CD4-positive, alpha-beta T cell (primary cell): ENCODE measurements around the gene ZNF30. TPM values are rescaled to one million over a fixed set of nuclear protein-coding genes. Genes with fewer than 3 reads are reported as not detected.
A peak's percentile ranks its signal among the peaks of the same experiment; 100 is the strongest.

ENCODE experiments used
- ATAC-seq: fragments of 200-7000 bp; cut with Tn5 transposase; one replicate; pipeline ENCODE4 v1.10.0; 2022; ENCODE audit warnings: mild to moderate bottlenecking; ENCODE audit not compliant: poor library complexity
- CTCF ChIA-PET: fragments of 350-600 bp; sonication (Branson Sonifier 250); formaldehyde crosslinking; loops from one replicate; lab custom pipeline; 2021; ENCODE audit warnings: antibody characterized with exemption, inconsistent platforms; lab: Charles Lee
- POLR2A ChIA-PET: fragments of 350-600 bp; sonication (Branson Sonifier 250); formaldehyde crosslinking; loops from one replicate; lab custom pipeline; 2021; ENCODE audit warnings: antibody characterized with exemption, inconsistent platforms; lab: Charles Lee
- DNase-seq, 14 experiments: peaks; one replicate each; pipeline ENCODE4 v3.0.0-alpha.2; 2013 to 2020; ENCODE audit warnings: mixed read lengths in 2 of 14
- H3K27ac ChIP-seq, 2 donors: one replicate each; pipeline versions ENCODE4 v1.5.1 to v1.7.0; 2013; ENCODE audit warnings: low read length in 2 of 2, low read depth in 1 of 2, mild to moderate bottlenecking in 1 of 2
- H3K27me3 ChIP-seq, 2 experiments: 1 replicate in 1 of 2; 2 replicates in 1 of 2; pipeline versions ENCODE4 v1.6.1 to v1.7.0; 2013; ENCODE audit warnings: low read length in 2 of 2, control low read depth in 1 of 2, mild to moderate bottlenecking in 1 of 2, moderate library complexity in 1 of 2; ENCODE audit not compliant: insufficient read depth in 2 of 2, control insufficient read depth in 1 of 2
- H3K36me3 ChIP-seq: one replicate; pipeline ENCODE4 v1.6.1; 2013; ENCODE audit warnings: low read length, control low read depth; ENCODE audit not compliant: insufficient read depth
- H3K4me1 ChIP-seq: one replicate; pipeline ENCODE4 v1.6.1; 2013; ENCODE audit warnings: low read length, control low read depth; ENCODE audit not compliant: insufficient read depth
- H3K4me3 ChIP-seq: one replicate; pipeline ENCODE4 v1.5.1; 2013; ENCODE audit warnings: mild to moderate bottlenecking, low read length, moderate library complexity
- H3K9me3 ChIP-seq, 2 experiments: 1 replicate in 1 of 2; 2 replicates in 1 of 2; pipeline versions ENCODE4 v1.6.1 to v1.7.0; 2013; ENCODE audit warnings: low read length in 2 of 2, mild to moderate bottlenecking in 2 of 2, control low read depth in 1 of 2, moderate library complexity in 1 of 2; ENCODE audit not compliant: control insufficient read depth in 1 of 2, insufficient read depth in 1 of 2
- H3K27ac Mint-ChIP-seq: one replicate; pipeline ENCODE4 v1.8.0; 2020; ENCODE audit warnings: mixed read lengths
- H3K27me3 Mint-ChIP-seq: one replicate; pipeline ENCODE4 v1.8.0; 2021; ENCODE audit warnings: mixed read lengths
- H3K36me3 Mint-ChIP-seq: one replicate; pipeline ENCODE4 v1.8.0; 2021; ENCODE audit warnings: low read depth, mixed read lengths
- H3K4me1 Mint-ChIP-seq: one replicate; pipeline ENCODE4 v1.8.0; 2021; ENCODE audit warnings: low read depth, mixed read lengths
- H3K4me3 Mint-ChIP-seq: one replicate; pipeline ENCODE4 v1.8.0; 2020; ENCODE audit warnings: mild to moderate bottlenecking, mixed read lengths
- H3K9me3 Mint-ChIP-seq: one replicate; pipeline ENCODE4 v1.8.0; 2020; ENCODE audit warnings: mixed read lengths
- intact Hi-C, 2 experiments: fragments of 100-400 bp; cut with DNase I in 1 of 2; cut with micrococcal nuclease in 1 of 2; formaldehyde crosslinking; loops; one replicate each; pipeline versions ENCODE4 v1.15.1 to v1.9.0; 2023 to 2025; cut with DNase I, micrococcal nuclease
- polyA plus RNA-seq, 2 donors: library from polyadenylated mRNA; unstranded; fragments of 120-200 nt; gene quantifications; one replicate each; pipeline ENCODE4 v1.2.1, GENCODE V29; 2013
- total RNA-seq, 174 experiments: library from RNA in 2 of 174; stranded (reverse) in 2 of 174; gene quantifications; one replicate each; pipeline ENCODE4 v1.2.3 and lab custom pipeline; 2021 to 2026
- TF ChIP-seq, protein P1 (sequence below): fragments of 200-600 bp; IDR thresholded peaks from one replicate; pipeline ENCODE4 v1.8.0; 2022; ENCODE audit warnings: antibody characterized with exemption, mild to moderate bottlenecking

The ZNF30 gene
- total RNA-seq: 1 to 10 TPM in 1 of 2 experiments, under 1 TPM in 1; 0.84 to 1.1 TPM
- polyA plus RNA-seq (2013, experiment 1 of 2): 3.4 TPM
- 6.0 TPM for polyA plus RNA-seq (2013, experiment 2 of 2)
- 0.97 to 18.1 (median 8.4) reads per million in 172 experiments for total RNA-seq (lab: John Stamatoyannopoulos, UW)

DNA sequence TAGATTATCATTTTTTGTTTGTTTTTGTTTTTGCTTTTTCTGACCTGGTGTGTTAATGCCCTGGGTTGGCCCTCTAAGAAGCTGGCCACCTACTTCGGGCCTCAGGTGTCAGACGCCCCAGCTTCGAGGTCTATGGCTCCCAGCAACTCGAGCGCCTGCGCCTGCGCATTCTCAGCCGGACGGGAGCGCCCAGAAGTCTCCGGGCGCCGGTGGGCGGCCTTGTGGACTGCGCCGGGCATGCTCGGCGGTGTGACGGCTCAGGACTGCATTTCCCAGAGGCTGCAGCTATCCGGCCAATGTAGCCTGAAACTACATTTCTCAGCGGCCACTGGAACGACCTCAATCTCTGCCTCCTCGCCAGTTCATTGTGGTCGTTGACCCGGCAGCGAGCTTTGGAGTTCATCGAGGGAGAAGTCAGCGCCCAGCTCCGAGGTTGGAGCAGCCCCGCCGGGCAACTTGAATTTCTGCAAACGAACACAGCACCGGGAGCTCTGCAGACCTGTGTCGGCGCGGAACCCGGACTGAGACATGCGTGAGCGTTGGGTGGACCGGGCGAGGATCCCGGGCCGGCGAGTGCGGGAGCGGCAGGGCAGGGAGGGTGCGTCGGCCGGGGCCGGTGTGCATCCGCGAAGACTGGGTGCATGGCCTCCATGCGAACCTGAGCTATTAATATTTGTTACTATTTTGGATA is at the start of gene ZNF30:
TSS of gene ZNF30 (plus strand) at position 219 of the 691 bp plus-strand sequence. CDS start 3,045 bp downstream, outside the sequence.
- peaks cover 13% of the 10 kb centered on the region for H3K4me1 ChIP-seq
- intact Hi-C loops: loop anchor here in 1 of 2 experiments (5.0 kb wide), 1 partner anchor 90 kb away; no protein-coding TSS in a partner anchor
- H3K27me3 ChIP-seq: peaks cover 0 to 7% of the 10 kb centered on the region in 2 experiments
- H3K27ac ChIP-seq: no peak within 1 kb of the TSS
- H3K36me3 ChIP-seq: peaks cover 2% of the 10 kb centered on the region
- H3K9me3 ChIP-seq: peaks cover 0 to 10% of the 10 kb centered on the region in 2 experiments
- Mint-ChIP-seq H3K4me3 (peak within 1 kb of the TSS; percentile 91), H3K27ac (peak within 1 kb of the TSS; percentile 71), H3K36me3 (peaks cover 33% of the 10 kb centered on the region), H3K27me3 (peaks cover 9% of the 10 kb centered on the region), H3K4me1 (peaks cover 28% of the 10 kb centered on the region), H3K9me3 (no peaks in the 10 kb centered on the region)
- TF ChIP-seq, protein P1, sequence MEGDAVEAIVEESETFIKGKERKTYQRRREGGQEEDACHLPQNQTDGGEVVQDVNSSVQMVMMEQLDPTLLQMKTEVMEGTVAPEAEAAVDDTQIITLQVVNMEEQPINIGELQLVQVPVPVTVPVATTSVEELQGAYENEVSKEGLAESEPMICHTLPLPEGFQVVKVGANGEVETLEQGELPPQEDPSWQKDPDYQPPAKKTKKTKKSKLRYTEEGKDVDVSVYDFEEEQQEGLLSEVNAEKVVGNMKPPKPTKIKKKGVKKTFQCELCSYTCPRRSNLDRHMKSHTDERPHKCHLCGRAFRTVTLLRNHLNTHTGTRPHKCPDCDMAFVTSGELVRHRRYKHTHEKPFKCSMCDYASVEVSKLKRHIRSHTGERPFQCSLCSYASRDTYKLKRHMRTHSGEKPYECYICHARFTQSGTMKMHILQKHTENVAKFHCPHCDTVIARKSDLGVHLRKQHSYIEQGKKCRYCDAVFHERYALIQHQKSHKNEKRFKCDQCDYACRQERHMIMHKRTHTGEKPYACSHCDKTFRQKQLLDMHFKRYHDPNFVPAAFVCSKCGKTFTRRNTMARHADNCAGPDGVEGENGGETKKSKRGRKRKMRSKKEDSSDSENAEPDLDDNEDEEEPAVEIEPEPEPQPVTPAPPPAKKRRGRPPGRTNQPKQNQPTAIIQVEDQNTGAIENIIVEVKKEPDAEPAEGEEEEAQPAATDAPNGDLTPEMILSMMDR: no peak
- CTCF ChIA-PET: interaction anchor here (0.6 kb wide), 1 partner anchor 194 kb away, joined by 3 read pairs; no protein-coding TSS in a partner anchor
- peak within 1 kb of the TSS; percentile 89 for H3K4me3 ChIP-seq
- POLR2A ChIA-PET: interaction anchor here (0.8 to 1.8 kb wide), 14 partner anchors 35 to 722 kb away, joined by 3 to 12 read pairs (median 4); partner anchors contain the start of genes COX6B1, GRAMD1A, ZNF181 and ZNF302
- DNase-seq: peak; percentile 62 to 90 (median 79)
- peak; percentile 93 for ATAC-seq

DNA sequence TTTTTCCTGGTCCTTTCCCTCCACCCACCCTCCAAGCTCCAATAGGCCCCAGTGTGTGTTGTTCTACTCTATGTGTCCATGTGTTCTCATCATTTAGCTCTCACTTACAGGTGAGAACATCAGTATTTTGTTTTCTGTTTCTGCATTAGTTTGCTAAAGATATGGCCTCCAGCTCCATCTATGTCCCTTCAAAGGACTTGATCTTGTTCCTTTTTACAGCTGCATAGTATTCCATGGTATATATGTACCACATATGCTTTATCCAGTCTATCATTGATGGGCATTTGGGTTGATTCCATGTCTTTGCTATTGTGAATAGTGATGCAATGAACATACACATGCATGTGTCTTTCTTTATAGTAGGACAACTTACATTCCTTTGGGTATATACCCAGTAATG is 47.1 kb upstream of the ZNF30 start:
- TF ChIP-seq, protein P1: no peak
- Histone ChIP-seq H3K27ac (no peak overlapping the region), H3K36me3 (no peaks in the 10 kb centered on the region), H3K9me3 (peaks cover 0 to 3% of the 10 kb centered on the region in 2 experiments), H3K27me3 (no peaks in the 10 kb centered on the region), H3K4me3 (no peak overlapping the region), H3K4me1 (no peaks in the 10 kb centered on the region)
- DNase-seq (no peak), ATAC-seq (no peak)
- CTCF ChIA-PET: no interaction called here
- Mint-ChIP-seq H3K36me3 (peaks cover 6% of the 10 kb centered on the region), H3K4me3 (no peak overlapping the region), H3K9me3 (peaks cover 6% of the 10 kb centered on the region), H3K27ac (no peak overlapping the region), H3K27me3 (peaks cover 9% of the 10 kb centered on the region), H3K4me1 (no peaks in the 10 kb centered on the region)
- intact Hi-C loops: no loop called here
- POLR2A ChIA-PET: no interaction called here

GRCh38 chr19:34880034-34880433 is 46.7 kb upstream of the ZNF30 start:
- Histone ChIP-seq H3K9me3 (peaks cover 0 to 8% of the 10 kb centered on the region in 2 experiments), H3K27me3 (no peaks in the 10 kb centered on the region), H3K4me3 (no peak overlapping the region), H3K27ac (no peak overlapping the region), H3K4me1 (no peaks in the 10 kb centered on the region), H3K36me3 (no peaks in the 10 kb centered on the region)
- H3K27me3 Mint-ChIP-seq: peaks cover 9% of the 10 kb centered on the region
- no peak for DNase-seq
- H3K27ac Mint-ChIP-seq: no peak overlapping the region
- POLR2A ChIA-PET: no interaction called here
- H3K4me1 Mint-ChIP-seq: no peaks in the 10 kb centered on the region
- peaks cover 11% of the 10 kb centered on the region for H3K9me3 Mint-ChIP-seq
- TF ChIP-seq, protein P1: no peak
- CTCF ChIA-PET: no interaction called here
- ATAC-seq: no peak
- no peak overlapping the region for H3K4me3 Mint-ChIP-seq
- intact Hi-C loops: loop anchor here in 1 of 2 experiments (5.0 kb wide), 1 partner anchor 38 kb away; no protein-coding TSS in a partner anchor
- H3K36me3 Mint-ChIP-seq: peaks cover 10% of the 10 kb centered on the region
